GM21528 (cell line): ENCODE data around the gene LEPROT.

Source experiments
- ATAC-seq: cut with Tn5 transposase; IDR thresholded peaks from one replicate; pipeline ENCODE4 v1.9.1; 2021; ENCODE audit warnings: mild to moderate bottlenecking, moderate library complexity; ENCODE audit not compliant: unreplicated experiment, low FRiP score

The LEPROT gene

DNA sequence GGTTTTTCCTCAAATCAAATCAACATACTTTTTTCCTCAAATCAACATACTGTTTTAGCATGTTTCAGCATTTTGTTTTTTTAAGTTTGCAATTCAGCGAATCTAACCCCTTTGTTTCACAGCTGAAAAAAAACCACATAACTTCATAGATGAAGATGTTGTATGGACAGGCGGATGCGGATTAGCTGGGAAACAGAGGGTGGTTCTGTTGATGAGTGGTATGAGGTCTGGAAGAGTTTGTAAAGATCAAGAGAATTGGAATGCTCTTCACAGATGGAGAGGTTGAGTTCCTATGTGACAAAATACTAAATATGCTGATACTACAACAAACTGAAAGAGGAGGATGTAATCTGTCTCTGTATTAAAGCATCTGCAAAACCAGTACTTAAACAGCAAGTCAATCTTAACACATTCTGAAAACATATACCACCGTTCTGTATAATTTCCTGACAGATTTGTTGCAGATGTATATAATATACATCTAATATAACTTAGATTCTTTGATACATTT lies 10.6 kb upstream of the LEPROT start:
- ATAC-seq, result no peak

DNA sequence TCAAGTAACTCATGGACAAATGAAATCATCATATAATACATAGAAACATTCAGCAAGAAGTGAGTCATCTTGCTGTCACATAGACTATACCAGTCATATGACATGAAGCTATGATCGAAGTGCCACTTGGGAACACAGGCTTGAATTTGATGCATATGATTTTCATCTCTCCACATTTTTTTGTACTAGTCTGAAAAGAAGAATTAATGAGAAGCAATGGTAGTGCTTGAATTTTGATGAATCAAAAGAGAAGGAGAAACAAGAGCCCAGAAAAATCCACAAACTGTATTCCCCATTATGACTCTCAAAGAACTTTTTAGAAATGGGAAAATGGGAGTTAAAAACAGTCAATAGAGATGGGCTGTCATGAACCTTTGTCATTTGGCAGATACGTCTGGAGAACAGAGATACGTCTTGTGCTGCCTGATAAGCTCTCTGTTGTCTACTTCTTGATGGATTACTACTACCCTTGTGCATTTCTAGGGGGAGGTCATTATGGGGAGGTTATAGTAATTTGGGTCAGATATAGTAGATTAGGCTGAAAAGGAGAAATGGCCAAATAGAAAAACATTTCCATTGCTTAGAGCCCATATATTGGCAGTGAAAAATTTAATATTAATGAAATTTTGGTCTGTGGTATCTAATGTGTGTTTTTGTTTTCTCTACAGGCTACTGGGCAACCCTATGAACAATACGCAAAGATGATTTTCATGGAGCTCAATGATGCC lies 8.0 kb upstream of the LEPROT start:
- ATAC-seq, result no peak

DNA sequence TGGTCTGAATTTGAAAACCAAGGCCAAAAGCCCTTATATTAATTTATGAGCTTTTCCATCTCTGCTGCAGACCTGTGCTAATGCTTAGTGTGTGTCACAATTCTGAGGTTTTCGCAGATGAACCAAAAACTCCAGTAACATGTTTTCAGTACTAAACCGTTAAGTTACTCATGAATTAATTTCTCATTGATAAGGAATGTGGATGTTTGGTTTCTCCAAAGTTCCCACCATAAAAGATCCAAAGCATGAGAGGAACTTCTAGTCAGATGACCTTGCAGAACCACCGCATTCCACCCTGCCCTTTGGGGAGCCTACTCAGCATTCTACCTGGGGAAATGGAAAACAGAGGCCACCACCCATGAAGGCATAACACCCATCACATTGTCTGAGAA lies 7.5 kb upstream of the LEPROT start:
- ATAC-seq, result no peak

DNA sequence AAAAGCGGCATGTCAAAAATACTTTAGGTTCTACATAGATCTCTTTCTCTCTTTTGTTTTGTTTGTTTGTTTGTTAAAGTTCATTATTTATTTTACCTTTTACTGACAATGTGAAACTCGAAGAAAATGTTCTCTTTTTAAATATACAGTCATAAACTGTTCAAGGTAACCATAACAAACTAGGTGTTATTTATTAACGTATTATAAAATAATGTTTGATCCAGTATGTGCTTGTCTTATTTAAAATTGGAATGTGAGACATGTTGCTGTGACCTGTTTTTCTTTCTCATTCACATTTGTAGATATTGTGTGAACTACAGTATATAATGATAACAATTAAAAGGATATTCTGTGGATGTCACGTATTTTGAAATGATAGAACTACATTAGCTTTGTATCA lies 5.9 kb upstream of the LEPROT start:
- no peak for ATAC-seq

DNA sequence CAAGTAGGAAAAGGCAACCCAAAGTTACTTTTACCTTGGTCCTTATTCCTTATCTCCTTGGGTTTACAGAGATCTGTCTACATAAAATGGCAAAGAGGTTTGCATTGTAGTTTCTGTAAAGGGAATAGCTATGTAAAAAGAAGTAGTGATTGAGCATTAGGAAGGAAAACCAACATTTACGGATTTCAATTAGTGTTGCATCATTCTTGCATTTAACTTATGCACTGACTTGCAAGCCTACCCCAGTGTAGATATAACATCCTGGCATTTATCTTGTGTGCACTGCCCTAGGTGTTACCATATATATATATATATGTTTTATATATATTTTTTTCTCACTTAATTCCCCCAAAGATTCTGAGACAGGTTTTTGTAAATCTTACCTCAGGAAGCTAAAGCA lies 3.7 kb upstream of the LEPROT start:
- no peak for ATAC-seq

DNA sequence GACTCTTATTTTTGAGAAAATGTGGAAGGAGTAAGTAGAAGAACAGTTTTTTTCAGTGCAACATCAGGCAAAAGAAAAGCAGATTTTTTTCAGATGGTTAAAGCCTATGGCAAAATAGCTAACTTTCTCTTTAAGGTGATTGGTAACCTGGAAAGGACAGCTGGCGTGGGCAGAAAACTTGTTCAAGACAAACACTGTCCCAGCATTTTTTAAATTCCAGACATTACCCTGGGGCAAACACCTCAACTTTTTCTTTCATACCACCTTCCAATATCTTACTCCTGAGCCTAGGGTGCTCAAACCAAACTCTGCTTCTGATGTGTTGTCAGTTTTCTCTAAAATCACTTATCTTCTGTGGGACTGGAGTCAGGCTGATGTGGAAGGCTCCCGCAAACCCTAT lies 2.7 kb upstream of the LEPROT start:
- no peak for ATAC-seq

DNA sequence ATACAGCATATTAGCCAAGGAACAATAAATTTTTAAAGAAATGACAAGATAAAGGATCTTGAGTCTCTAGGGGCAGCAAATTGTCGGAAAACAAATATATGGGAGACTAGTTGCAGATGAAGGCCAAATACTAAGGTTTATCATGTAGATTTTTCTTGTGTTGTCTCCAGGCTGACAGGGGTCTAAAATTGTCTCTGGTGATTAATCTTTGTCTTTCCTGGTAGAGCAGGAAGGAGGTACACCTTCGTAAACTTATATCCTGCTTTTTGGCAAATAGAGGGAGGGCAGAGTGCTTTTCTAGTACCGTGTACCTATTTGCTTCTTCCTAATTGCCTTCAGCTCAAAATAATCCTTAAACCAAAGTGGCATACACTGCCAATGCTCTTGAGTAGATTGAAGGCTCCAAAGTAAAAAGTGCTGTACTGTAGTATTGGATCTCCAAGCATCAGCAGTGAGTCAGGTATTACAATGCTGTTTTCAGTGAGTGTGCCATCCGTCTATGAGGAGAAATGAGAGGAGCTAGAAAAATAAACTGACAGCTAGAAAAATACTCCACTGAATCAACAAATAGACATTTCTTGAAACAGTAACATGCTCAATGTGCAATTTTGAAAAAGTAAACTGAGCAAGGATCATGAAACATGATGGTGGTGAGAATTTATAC lies 1.8 kb upstream of the LEPROT start:
- no peak for ATAC-seq

DNA sequence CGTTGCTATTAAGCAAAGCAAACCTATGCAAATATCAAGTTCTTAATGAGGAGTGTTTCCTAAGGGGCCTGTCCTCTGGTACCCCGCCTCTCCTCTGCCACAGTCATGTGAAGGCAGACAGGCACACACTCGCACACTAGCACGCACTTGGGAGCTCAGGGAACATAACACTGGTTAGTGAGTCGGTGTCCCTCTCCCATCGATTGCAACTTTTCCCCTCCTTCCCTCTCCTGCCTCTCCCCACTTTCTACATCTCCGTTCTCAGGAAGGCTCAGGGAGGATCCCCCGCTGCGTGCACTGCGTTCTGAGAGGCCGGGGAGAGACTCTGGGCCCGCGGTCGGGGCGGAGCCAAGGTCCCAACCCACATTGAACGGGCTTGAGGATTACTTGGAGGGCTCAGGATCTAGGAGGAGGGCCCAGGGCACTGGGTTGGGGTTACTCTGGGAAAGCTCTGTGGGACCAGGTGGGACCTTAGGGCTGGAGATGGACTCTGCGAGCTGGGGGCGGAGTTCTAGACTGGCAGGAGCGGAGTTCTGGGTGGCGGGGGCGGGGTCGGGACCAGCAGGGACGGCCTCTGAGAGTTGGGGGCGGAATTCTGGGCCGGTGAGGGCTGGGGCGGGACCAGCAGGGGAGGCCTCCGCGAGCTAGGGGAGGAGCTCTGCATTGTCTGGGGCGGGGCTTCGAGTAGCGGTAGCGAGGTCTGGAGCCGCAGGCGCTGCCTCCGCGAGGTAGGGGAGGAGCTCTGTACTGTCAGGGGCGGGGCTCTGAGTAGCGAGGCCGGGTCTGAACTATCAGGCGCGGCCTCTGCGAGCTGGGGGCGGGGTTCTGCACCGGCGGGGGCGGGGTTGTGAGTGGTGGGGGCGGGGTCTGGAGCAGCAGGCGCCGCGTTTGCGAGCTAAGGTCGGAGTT lies 533 bp upstream of the LEPROT start:
- peak; percentile 94 for ATAC-seq

DNA sequence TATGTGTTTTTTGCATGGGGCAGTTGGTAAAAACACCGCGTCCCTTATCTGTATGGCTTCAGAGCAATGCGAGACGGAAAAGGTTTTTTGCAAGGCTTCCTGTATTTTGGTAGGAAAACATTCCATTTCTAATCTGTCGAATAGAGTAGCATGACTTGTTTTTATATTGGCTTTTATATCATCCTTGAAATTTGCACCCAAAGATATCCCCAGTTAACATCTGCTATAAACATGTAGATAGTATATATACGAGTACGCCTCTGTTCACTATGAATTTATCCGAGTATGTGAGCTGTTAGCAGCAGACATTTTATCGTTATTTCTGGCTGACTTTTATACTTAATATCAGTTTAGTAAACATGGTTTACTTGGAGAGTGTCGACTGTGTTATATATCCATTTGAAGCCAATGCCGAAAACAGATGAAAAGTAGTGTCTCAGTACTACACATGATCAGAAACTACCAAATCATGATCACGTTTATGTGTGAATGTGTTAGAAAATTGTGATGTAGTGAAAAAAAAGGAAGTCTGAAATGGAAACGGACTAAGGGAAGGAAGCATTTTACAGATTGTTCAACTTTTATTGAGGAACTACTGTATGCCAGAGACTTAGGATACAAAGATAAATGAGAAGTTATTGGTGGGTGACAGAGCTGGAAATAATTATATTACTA lies 1.0 kb downstream of the LEPROT start:
- ATAC-seq, result no peak

DNA sequence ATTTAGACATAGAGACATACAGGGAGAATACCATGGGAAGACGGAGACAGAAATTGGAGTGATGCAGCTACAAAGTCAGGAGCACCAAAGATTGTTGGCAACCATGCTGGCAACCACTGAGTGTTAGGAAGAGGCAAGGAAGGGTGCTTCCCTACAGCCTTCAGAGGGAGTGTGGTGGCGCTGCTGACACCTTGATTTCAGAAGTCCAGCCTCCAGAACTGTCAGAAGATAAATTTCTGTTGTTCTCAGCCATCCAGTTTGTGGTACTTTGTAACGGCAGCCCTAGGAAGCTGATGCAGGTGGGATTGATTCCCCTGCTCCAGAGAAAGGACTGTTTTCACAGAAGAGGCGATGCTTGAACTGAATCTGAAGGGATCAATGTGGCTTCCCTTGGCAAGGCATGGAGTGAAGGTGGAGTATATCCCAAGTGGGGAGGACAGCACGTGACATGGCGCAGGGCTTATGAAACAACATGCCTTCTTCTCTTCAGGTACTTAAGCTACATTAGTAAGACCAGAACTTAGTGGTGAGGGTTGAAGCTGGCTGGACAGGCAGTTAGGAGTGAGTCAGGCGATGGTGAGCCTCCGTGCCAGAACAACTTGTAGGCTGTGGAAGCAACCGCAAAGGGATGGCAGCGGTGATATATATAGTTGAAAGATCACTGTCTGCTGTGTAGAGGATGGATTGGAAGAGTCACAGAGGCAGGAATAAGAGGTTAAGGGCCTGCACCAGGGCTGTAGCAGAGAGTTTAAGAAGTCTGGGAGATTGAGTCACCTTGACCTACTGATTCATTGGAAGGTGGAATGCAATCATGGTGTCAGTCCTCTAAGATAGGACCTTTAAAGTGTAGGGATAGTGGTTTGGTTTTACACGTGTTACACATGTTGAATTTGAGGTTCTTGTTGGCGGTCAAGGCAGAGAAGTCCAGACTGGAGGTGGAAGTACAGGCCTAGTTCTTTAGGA lies 2.1 kb downstream of the LEPROT start:
- no peak for ATAC-seq

DNA sequence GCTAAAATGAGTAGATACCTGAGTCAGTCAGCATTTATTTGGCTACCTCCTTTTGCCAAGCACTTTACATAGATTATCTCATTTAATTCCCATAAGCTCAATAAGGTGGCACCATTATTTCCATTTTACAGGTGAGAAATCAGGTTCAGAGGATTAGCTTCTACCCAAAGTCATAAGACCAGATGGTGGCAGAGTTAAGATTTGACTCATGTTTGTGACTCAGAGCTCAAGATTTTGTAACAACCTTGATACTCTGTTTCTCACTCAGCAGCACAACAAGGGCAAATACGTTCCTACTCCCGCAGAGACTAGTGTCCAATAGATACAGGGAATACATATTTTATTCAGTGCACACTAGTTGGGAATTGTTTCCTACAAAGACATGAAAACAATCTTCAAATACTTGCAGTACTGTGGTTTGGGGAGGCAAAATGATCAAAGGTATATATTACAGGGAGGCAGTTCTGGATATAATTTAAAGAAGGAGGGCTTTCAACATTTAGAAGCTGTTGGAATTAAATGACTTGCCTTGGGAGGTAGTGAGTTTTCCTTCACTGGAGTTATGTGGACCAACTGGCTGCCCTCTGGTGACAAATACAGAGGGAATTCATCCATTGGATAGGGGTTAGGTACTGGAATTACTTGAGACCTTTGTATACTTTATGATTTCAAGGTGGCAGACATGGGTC lies 3.6 kb downstream of the LEPROT start:
- no peak for ATAC-seq

DNA sequence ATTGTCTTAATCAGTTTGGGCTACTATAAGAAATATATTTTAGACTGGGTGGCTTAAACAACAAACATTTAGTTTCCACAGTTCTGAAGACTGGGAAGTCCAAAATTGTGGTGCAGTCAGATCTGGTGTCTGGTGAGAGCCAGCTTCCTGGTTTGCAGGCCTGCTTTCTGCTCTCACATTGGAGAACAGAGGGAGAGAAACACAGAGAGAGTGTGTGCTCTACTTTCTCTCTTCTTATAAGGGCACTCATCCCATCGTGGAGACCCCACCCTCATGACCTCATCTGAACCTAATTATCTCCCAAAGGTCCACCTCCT lies 4.1 kb downstream of the LEPROT start:
- no peak for ATAC-seq

DNA sequence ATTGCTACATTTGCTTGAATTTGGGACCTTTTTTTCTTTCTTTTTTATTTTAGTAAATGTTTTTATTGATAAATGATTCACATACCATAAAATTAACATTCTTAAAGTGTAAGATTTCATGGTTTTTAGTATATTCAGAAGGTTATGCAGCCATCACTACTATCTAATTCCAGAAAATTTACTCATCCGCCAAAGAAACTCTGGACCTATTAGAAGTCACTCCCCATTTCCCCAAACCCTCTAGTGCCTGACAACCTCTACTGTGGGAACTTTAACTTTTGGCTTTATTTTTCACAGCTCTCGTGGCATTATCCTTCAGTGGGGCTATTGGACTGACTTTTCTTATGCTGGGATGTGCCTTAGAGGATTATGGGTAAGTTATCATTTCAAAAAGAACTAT lies 4.5 kb downstream of the LEPROT start:
- ATAC-seq, result no peak

DNA sequence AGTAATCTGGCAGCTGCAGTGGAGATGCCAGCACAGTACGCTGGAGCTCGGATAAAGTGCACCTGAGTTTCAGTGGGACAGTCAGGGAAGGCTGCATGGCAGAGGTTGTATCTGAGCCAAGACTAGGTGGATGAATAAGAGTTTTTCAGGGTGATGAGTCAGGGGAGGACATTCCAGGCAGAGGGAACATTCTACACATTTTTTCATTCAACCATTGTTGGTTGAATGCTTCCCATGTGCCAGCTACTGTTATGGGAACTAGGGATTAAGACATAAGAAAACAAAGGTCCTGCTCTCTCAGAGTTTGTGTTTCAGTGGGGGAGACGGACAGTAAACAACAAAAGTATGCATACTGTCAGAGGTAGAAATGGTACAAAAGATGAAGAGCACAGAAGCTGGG lies 5.2 kb downstream of the LEPROT start:
- no peak for ATAC-seq

DNA sequence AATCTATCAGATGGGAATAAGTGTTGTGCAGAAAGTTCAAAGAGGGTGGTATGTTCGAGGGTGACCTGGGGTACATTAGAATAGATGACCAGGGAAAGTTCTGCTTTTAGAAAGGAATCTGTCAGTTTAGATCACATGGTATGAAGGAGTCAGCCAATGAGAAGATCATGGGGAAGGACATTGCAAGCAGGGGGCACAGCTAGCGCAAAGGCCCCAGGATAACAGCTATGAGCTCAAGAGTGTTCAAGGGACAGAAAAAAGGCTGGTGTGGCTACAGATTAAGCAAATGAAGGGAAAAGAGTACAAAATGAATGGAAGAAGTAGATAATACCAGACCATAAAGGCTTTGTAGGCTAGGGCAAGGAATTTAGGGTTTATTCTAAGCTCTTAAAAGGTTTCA lies 8.6 kb downstream of the LEPROT start:
- ATAC-seq, result no peak

DNA sequence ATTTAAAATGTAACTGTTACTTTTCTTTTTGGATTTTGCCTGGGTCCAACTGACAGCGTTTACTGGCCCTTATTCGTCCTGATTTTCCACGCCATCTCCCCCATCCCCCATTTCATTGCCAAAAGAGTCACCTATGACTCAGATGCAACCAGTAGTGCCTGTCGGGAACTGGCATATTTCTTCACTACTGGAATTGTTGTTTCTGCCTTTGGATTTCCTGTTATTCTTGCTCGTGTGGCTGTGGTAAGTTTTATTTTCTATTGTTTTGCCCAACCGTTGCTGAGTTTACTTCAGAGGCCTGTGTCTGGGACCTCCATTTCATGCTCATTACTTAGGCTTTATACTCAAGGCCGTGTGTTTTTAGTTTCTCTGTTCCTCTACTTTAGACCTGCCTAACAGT lies 9.3 kb downstream of the LEPROT start:
- no peak for ATAC-seq

DNA sequence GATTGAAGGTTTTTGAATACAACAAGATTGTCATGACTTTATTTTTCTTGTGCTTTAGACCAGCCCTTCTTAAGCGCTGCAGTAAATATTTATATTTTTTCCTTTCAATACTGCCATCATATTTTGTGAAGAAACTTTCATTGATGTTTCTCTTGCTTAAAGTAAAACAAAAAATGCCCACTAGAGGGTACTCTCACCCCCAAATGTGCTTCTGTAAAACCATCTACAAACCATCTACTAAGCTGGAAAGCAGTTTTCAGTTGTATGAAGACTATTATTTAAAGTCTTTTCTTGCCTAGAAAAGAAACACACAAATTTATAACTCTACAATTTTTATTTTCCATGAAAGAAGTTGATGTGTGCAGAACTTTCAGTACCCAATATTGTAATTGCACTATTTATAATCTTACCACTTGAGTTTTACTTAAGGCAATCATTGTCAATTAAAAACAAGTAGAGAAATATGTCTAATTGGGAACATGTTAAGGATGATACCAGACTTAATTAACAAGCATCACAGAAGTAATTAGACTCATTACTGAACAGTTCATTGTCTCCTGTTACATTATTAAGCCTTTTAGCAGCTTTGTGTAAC lies 10.7 kb downstream of the LEPROT start:
- ATAC-seq, result no peak

DNA sequence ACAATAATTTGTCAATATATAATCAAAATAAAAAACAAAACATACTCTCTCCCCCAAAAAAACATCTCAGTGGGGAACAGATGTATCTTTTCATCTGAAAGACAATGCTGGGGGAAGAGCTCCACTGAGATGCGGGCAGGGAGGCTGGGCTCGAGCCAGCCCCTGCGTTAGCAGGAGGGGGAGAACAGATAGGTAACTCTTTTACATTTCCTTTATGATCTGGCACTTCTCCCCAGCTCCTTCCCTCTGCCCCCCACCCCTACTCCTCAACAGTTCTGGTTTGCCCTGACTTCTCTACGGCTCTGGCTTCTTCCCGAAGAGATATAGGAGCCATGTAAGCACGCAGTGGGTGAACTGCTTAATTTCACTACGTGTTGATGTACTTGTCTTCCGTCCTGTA lies 12.4 kb downstream of the LEPROT start:
- no peak for ATAC-seq

DNA sequence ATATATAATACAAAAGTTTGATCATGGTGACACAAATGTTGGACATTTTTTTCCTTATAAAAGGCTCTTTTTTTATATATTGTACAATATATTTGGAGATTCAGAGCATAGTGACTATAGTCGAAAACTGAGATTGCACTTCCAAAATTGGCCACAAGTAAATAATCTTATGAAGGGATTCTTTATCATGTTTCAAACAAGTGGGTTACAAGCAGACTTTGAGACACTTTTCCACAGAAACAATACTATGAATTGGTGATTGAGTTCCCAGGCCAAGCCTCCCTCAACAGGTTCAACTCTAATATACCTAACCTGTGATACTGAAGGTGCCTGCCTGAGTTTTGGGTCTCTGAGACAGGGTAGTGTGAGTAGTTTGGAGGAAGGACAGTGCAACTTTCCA lies 13.8 kb downstream of the LEPROT start:
- ATAC-seq, result no peak
